Activated T-cell treated with anti-CD3 and anti-CD28 coated beads, Interleukin-2, amount 50 U/mL, for 1 hour (primary cell): Measurements from ENCODE around the gene PACSIN1.
"Not testable (repeated sequence)": the region's sequence is repeated elsewhere in the genome, so short reads cannot be mapped to it uniquely, and the experiment has no call there.

Experiments used
- DNase-seq: peaks from one replicate; pipeline ENCODE4 v3.0.0-alpha.2; 2020

The PACSIN1 gene

GRCh38 chr6:34486886-34487285 lies 21.0 kb downstream of the PACSIN1 start:
- not testable (repeated sequence) for DNase-seq

GRCh38 chr6:34487536-34487935 lies 21.7 kb downstream of the PACSIN1 start:
- no peak for DNase-seq

GRCh38 chr6:34489207-34489805 lies 23.4 kb downstream of the PACSIN1 start:
- DNase-seq: no peak

GRCh38 chr6:34490390-34491090 lies 24.7 kb downstream of the PACSIN1 start:
- DNase-seq: no peak

GRCh38 chr6:34491091-34491430 lies 25.2 kb downstream of the PACSIN1 start:
- DNase-seq: no peak

GRCh38 chr6:34493344-34493743 lies 27.5 kb downstream of the PACSIN1 start:
- DNase-seq: no peak

- no peak for DNase-seq
These were observed 29.1 kb downstream of the PACSIN1 start for GRCh38 chr6:34494973-34495372.

- no peak for DNase-seq
These were observed 30.3 kb downstream of the PACSIN1 start for GRCh38 chr6:34496103-34496685.

- no peak for DNase-seq
These were observed 31.5 kb downstream of the PACSIN1 start for GRCh38 chr6:34497411-34497810.

- DNase-seq: no peak
These were observed 40.8 kb downstream of the PACSIN1 start for GRCh38 chr6:34506718-34507117.

- no peak for DNase-seq
These were observed 42.5 kb downstream of the PACSIN1 start for GRCh38 chr6:34508425-34508824.

- no peak for DNase-seq
These were observed 43.9 kb downstream of the PACSIN1 start for GRCh38 chr6:34509782-34510181.

GRCh38 chr6:34510299-34510698 lies 44.4 kb downstream of the PACSIN1 start:
- DNase-seq: no peak

GRCh38 chr6:34511214-34511914 lies 45.5 kb downstream of the PACSIN1 start:
- DNase-seq: no peak

- no peak for DNase-seq
These were observed 46.2 kb downstream of the PACSIN1 start for GRCh38 chr6:34511915-34512737.

- no peak for DNase-seq
These were observed 46.9 kb downstream of the PACSIN1 start for GRCh38 chr6:34512738-34513115.

GRCh38 chr6:34513646-34514045 lies 47.8 kb downstream of the PACSIN1 start:
- DNase-seq: no peak

- DNase-seq: no peak
These were observed 48.2 kb downstream of the PACSIN1 start for GRCh38 chr6:34514112-34514511.

- DNase-seq: no peak
These were observed 49.0 kb downstream of the PACSIN1 start for GRCh38 chr6:34514593-34515472.

GRCh38 chr6:34515473-34516387 lies 49.9 kb downstream of the PACSIN1 start:
- DNase-seq: no peak
